ENCODE results near the gene MKRN1.
"Not testable (repeated sequence)": the region's sequence is repeated elsewhere in the genome, so short reads cannot be mapped to it uniquely, and the experiment has no call there.

Gene MKRN1

DNA sequence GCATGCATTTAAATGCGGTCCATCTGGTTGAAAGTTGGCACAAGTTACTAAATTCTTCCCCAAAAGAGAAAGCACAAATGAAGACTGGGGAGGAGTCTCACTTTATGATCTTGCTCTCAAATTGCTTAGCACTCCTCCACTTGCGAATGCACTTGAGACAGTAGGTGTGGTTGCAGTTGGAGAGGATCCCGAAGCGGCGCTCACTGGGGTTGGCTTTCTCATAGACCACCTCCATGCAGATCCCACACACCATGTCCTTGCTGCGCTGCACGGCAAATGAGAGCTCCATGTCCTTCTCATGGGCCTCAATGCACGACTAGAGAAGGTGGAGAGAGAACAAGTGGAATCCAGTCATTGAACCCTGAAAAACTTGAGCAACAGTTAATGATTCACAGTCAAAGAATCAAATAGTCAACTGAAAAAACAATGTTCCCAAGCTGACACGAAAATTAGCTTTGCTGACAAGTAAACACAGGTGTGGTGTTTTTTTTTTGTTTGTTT is 22.7 kb downstream of the MKRN1 start:
- 92 to 95% methylated on average over 8 to 9 of the region's 9 CpGs for WGBS, 2 experiments
- H3K36me3 ChIP-seq (ENCODE audit: control insufficient read depth, insufficient read depth, low read length): peaks cover 10% of the 10 kb centered on the region
- peaks cover 16% of the 10 kb centered on the region for H3K4me1 ChIP-seq (ENCODE audit: control insufficient read depth, insufficient read depth, low read length)
- H3K27ac ChIP-seq (ENCODE audit: insufficient read depth, low read depth, low read length, poor library complexity, severe bottlenecking): no peak overlapping the region
- H3K4me3 ChIP-seq (ENCODE audit: insufficient read depth, low read depth, low read length): no peak overlapping the region
- no peaks in the 10 kb centered on the region for H3K27me3 ChIP-seq (ENCODE audit: control insufficient read depth, insufficient read depth, low read length, poor library complexity, severe bottlenecking)
- H3K9me3 ChIP-seq (ENCODE audit: control insufficient read depth, low read length): no peaks in the 10 kb centered on the region

DNA sequence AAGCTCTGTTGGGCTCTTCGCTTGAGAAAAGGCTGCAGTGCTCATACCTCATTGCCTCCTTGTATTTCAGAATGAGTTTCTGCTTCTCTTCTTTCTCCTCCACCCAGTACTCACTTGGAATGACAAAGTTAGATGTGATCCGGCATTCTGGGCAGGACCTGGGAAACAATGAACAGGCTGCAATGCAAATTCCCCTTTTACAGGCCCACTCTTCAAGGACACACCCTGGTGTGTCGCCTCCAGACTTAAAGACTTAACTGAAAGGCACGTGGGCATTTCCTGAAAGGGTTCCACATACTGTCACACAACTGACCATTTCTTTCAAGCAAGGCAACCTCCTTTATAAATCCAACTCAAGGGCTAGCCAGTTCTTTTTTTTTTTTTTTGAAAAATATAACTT is 23.6 kb downstream of the MKRN1 start:
- WGBS, 2 experiments: 25 to 27% methylated on average over 4 of the region's 4 CpGs
- H3K4me1 ChIP-seq (ENCODE audit: control insufficient read depth, insufficient read depth, low read length): peaks cover 16% of the 10 kb centered on the region
- H3K36me3 ChIP-seq (ENCODE audit: control insufficient read depth, insufficient read depth, low read length): peaks cover 10% of the 10 kb centered on the region
- H3K4me3 ChIP-seq (ENCODE audit: insufficient read depth, low read depth, low read length): no peak overlapping the region
- H3K9me3 ChIP-seq (ENCODE audit: control insufficient read depth, low read length): no peaks in the 10 kb centered on the region
- H3K27me3 ChIP-seq (ENCODE audit: control insufficient read depth, insufficient read depth, low read length, poor library complexity, severe bottlenecking): no peaks in the 10 kb centered on the region
- no peak overlapping the region for H3K27ac ChIP-seq (ENCODE audit: insufficient read depth, low read depth, low read length, poor library complexity, severe bottlenecking)

DNA sequence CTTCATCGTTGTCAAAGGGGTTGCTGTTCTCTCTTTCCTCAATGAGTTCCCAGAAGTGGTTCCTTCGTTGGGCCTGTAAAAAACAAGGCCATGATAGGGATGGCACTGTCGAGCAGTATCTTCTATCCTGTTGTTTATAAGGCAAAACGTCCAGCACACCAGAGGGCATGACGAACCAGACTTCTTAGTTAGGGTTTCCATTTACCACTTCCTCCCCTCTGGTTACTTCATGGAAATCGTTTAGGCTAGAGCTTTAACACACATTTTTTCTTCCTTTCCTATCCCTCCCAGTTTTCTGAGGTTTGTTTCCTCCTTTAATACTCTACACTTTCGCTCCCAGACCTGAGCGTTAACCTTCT is 24.7 kb downstream of the MKRN1 start:
- no peaks in the 10 kb centered on the region for H3K9me3 ChIP-seq (ENCODE audit: control insufficient read depth, low read length)
- H3K27ac ChIP-seq (ENCODE audit: insufficient read depth, low read depth, low read length, poor library complexity, severe bottlenecking): no peak overlapping the region
- H3K36me3 ChIP-seq (ENCODE audit: control insufficient read depth, insufficient read depth, low read length): peaks cover 10% of the 10 kb centered on the region
- 93% methylated on average over 8 of the region's 8 CpGs for WGBS, 2 experiments
- no peaks in the 10 kb centered on the region for H3K27me3 ChIP-seq (ENCODE audit: control insufficient read depth, insufficient read depth, low read length, poor library complexity, severe bottlenecking)
- H3K4me3 ChIP-seq (ENCODE audit: insufficient read depth, low read depth, low read length): no peak overlapping the region
- peaks cover 16% of the 10 kb centered on the region for H3K4me1 ChIP-seq (ENCODE audit: control insufficient read depth, insufficient read depth, low read length)

DNA sequence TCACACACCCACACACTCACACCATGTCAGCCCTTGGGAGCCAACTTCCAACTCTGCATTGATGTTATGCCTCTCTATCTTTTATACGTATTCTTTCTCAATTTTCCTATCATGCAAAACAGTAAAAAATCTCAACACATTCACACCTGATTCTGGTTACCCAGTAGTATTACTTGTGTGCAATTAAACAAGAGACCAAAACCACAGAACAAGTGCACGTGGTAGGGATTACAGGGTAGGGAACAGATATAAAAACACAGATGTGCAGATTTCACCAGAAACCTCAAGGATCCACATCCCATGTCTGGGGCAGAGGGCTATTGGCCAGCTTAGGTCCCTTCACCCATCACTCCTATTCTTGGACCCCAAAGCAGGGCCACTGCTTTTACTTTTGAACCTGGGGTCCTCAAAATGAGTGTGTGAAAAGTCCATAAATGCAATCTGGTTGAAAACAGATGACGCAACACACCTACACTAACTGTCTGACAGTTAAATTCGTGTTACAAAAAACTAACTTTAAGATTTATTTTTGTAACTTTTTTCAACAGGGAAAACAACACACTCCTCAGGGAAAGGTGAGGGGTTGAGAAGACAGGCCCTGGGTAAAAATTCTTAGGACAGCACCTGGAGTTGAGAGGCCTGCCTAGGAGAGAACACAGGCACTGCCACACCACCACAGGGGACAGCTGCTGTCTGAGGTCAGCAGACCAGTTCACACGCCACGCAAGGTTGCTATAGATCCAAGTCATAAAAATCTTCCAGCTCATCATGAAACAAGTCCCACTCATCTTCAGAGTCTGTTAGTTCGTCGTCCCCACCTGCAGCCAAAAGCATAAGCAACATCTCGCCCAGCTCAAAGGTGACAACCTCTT is 25.3 kb downstream of the MKRN1 start:
- not testable (repeated sequence) for H3K36me3 ChIP-seq (ENCODE audit: control insufficient read depth, insufficient read depth, low read length); H3K27me3 ChIP-seq (ENCODE audit: control insufficient read depth, insufficient read depth, low read length, poor library complexity, severe bottlenecking); H3K9me3 ChIP-seq (ENCODE audit: control insufficient read depth, low read length); H3K4me3 ChIP-seq (ENCODE audit: insufficient read depth, low read depth, low read length); H3K27ac ChIP-seq (ENCODE audit: insufficient read depth, low read depth, low read length, poor library complexity, severe bottlenecking)
- 91 to 93% methylated on average over 6 to 9 of the region's 9 CpGs for WGBS, 2 experiments
- H3K4me1 ChIP-seq (ENCODE audit: control insufficient read depth, insufficient read depth, low read length): peaks cover 16% of the 10 kb centered on the region

DNA sequence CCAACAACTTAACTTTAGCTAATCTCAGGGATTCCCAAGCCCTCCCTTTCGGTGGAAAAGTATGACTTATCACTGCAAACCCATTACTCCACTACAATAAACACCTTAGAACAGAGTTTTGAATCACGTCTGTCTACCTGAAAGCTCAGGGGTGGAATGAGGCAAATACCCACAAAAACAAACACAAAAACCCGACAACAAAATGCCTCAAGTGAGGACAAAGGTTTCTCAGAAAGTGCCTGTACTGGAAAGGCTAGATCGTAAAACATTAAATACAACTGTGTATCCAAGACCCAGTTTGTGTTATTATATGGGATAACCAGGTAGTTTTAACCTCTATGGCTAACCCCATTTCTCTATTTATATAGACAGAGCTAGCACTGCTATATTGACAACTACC is 26.0 kb downstream of the MKRN1 start:
- H3K36me3 ChIP-seq (ENCODE audit: control insufficient read depth, insufficient read depth, low read length): peaks cover 10% of the 10 kb centered on the region
- H3K4me1 ChIP-seq (ENCODE audit: control insufficient read depth, insufficient read depth, low read length): peaks cover 12% of the 10 kb centered on the region
- no peaks in the 10 kb centered on the region for H3K9me3 ChIP-seq (ENCODE audit: control insufficient read depth, low read length)
- H3K27me3 ChIP-seq (ENCODE audit: control insufficient read depth, insufficient read depth, low read length, poor library complexity, severe bottlenecking): no peaks in the 10 kb centered on the region
- H3K4me3 ChIP-seq (ENCODE audit: insufficient read depth, low read depth, low read length): no peak overlapping the region
- H3K27ac ChIP-seq (ENCODE audit: insufficient read depth, low read depth, low read length, poor library complexity, severe bottlenecking): no peak overlapping the region
- WGBS, 2 experiments: 96 to 98% methylated on average over 4 of the region's 4 CpGs

DNA sequence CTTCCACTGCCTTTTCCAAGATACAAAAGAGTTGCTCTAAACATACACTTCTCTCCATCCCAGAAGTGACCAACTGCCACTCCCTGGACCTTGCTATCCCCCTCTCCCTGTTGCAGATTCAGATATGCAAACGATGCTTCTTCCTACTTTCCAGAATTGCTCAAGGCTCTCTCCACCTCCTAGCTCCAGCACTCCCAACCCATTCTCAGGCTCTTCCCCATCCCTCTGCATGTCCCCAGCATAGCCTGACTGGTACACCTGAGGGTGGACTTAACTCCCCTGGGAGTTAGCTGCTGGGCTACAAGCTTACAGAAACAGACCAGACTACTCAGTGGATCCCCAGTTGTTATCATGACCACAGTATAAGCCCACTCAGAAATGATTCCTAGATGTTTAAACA is 27.6 kb downstream of the MKRN1 start:
- 62 to 66% methylated on average over 1 of the region's 1 CpG for WGBS, 2 experiments
- Histone ChIP-seq H3K27me3 (ENCODE audit: control insufficient read depth, insufficient read depth, low read length, poor library complexity, severe bottlenecking) (no peaks in the 10 kb centered on the region), H3K36me3 (ENCODE audit: control insufficient read depth, insufficient read depth, low read length) (peaks cover 10% of the 10 kb centered on the region), H3K9me3 (ENCODE audit: control insufficient read depth, low read length) (no peaks in the 10 kb centered on the region), H3K4me1 (ENCODE audit: control insufficient read depth, insufficient read depth, low read length) (peaks cover 6% of the 10 kb centered on the region), H3K4me3 (ENCODE audit: insufficient read depth, low read depth, low read length) (no peak overlapping the region), H3K27ac (ENCODE audit: insufficient read depth, low read depth, low read length, poor library complexity, severe bottlenecking) (no peak overlapping the region)

DNA sequence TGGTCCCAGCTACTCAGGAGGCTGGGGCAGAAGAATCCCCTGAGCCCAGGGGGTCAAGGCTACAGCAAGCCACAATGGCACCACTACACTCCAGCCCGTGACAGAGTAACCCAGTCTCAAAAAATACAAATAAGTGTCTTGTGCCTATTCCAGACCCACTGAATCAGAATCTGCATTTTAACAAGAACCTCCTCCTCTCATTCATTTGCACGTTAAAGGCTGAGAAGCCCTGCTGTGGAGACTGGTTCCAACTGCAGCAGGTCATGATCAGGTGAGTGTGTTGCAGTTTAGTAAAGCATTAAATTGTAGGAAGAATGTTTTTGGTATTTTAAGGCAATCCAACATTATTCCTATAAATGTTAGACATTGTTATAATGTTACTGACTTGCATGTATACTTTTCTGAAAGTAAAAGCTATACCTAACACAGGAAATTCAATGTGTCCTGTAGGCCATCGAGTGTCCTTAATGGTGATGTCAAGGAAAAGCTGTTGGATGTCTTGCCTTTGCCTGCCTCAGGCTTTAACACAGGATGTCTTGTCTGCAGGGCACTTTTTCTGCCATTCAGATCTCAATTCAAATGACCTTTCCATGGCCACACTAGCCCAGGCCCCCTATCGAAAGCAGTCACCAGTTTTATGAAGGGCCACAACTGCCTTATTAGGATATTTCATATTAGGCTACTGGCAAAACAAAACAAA is 30.4 kb downstream of the MKRN1 start:
- Histone ChIP-seq H3K36me3 (ENCODE audit: control insufficient read depth, insufficient read depth, low read length) (no peaks in the 10 kb centered on the region), H3K27me3 (ENCODE audit: control insufficient read depth, insufficient read depth, low read length, poor library complexity, severe bottlenecking) (no peaks in the 10 kb centered on the region), H3K4me3 (ENCODE audit: insufficient read depth, low read depth, low read length) (no peak overlapping the region), H3K9me3 (ENCODE audit: control insufficient read depth, low read length) (no peaks in the 10 kb centered on the region), H3K4me1 (ENCODE audit: control insufficient read depth, insufficient read depth, low read length) (no peaks in the 10 kb centered on the region), H3K27ac (ENCODE audit: insufficient read depth, low read depth, low read length, poor library complexity, severe bottlenecking) (no peak overlapping the region)
- 41% methylated on average over 4 of the region's 4 CpGs for WGBS, 2 experiments

DNA sequence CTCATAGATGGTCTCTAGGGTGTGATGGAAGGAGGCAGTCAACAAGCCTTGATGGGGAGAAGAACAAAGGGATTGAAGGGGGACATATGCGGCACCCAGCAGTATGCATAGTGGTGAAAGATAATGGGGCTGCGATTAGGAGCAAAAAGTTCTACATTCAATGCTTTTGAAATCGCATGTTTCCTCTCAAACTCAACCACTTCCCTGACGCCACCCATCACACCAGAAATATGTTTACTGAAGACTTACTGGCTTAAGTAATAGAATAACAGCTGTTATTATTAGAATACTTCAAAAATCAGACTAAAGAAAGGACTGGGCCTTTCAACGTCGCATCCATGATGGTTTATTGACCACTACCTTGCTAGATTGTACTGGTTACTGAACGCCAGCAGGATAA is 31.5 kb downstream of the MKRN1 start:
- Histone ChIP-seq H3K9me3 (ENCODE audit: control insufficient read depth, low read length) (no peaks in the 10 kb centered on the region), H3K27me3 (ENCODE audit: control insufficient read depth, insufficient read depth, low read length, poor library complexity, severe bottlenecking) (no peaks in the 10 kb centered on the region), H3K27ac (ENCODE audit: insufficient read depth, low read depth, low read length, poor library complexity, severe bottlenecking) (no peak overlapping the region), H3K4me3 (ENCODE audit: insufficient read depth, low read depth, low read length) (no peak overlapping the region), H3K36me3 (ENCODE audit: control insufficient read depth, insufficient read depth, low read length) (no peaks in the 10 kb centered on the region), H3K4me1 (ENCODE audit: control insufficient read depth, insufficient read depth, low read length) (no peaks in the 10 kb centered on the region)
- WGBS, 2 experiments: 77 to 87% methylated on average over 7 of the region's 7 CpGs

DNA sequence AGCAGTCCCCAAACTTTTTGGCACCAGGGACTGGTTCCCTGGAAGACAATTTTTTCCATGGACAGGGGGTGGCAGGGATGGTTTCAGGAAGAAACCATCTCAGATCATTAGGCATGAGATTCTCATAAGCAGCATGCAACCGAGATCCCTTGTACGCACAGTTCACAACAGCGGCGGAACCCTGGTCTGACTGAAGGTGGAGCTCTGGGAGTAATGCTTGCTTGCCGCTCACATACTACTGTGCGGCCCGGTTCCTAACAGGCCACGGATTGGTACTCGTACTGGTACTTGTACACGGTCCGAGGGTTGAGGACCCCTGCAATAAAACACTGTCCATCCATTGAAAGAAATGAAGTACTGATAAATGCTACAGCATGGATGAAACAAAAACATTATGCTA is 32.8 kb downstream of the MKRN1 start:
- Histone ChIP-seq H3K4me1 (ENCODE audit: control insufficient read depth, insufficient read depth, low read length) (no peaks in the 10 kb centered on the region), H3K27ac (ENCODE audit: insufficient read depth, low read depth, low read length, poor library complexity, severe bottlenecking) (no peak overlapping the region), H3K36me3 (ENCODE audit: control insufficient read depth, insufficient read depth, low read length) (no peaks in the 10 kb centered on the region), H3K4me3 (ENCODE audit: insufficient read depth, low read depth, low read length) (no peak overlapping the region), H3K9me3 (ENCODE audit: control insufficient read depth, low read length) (no peaks in the 10 kb centered on the region), H3K27me3 (ENCODE audit: control insufficient read depth, insufficient read depth, low read length, poor library complexity, severe bottlenecking) (no peaks in the 10 kb centered on the region)
- WGBS, 2 experiments: 88 to 93% methylated on average over 11 of the region's 11 CpGs

DNA sequence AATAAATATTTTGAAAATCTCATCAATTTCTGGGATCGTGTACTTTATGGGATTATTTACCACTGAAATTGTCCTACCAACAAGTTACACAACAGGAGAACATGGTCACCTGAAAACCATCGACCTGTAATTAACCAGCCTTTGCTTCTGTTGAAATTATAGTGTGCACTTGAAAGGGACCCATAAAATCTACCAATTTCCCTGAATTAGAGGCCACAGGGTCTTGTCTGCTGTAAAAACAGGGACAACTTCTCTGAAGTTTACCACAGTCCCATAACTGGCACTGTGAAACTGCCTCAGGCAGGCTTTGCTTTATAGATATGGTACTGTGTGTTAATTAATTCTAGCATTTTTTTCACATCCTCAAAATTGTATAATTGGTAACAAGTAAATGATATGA is 37.8 kb downstream of the MKRN1 start:
- 92 to 93% methylated on average over 2 of the region's 2 CpGs for WGBS, 2 experiments
- H3K36me3 ChIP-seq (ENCODE audit: control insufficient read depth, insufficient read depth, low read length): no peaks in the 10 kb centered on the region
- no peak overlapping the region for H3K4me3 ChIP-seq (ENCODE audit: insufficient read depth, low read depth, low read length)
- H3K9me3 ChIP-seq (ENCODE audit: control insufficient read depth, low read length): no peaks in the 10 kb centered on the region
- no peaks in the 10 kb centered on the region for H3K4me1 ChIP-seq (ENCODE audit: control insufficient read depth, insufficient read depth, low read length)
- H3K27me3 ChIP-seq (ENCODE audit: control insufficient read depth, insufficient read depth, low read length, poor library complexity, severe bottlenecking): no peaks in the 10 kb centered on the region
- H3K27ac ChIP-seq (ENCODE audit: insufficient read depth, low read depth, low read length, poor library complexity, severe bottlenecking): no peak overlapping the region
